Kidney tubule cell (primary cell): ENCODE measurements around the gene HDGFL2.

Source experiments
- DNase-seq: peaks from one replicate; pipeline ENCODE4 v3.0.0-alpha.2; 2018; ENCODE audit warnings: low spot score

Gene HDGFL2

GRCh38 chr19:4472174-4472974, at the start of gene HDGFL2:
Gene HDGFL2 (plus strand): TSS chr19:4472297. CDS start chr19:4472351, 54 bp downstream.
- DNase-seq: no peak

- no peak for DNase-seq
Observed at GRCh38 chr19:4423416-4424126, 48.5 kb upstream of the HDGFL2 start.

- DNase-seq: no peak
Observed at GRCh38 chr19:4425537-4425936, 46.6 kb upstream of the HDGFL2 start.

- no peak for DNase-seq
Observed at GRCh38 chr19:4428326-4428975, 43.6 kb upstream of the HDGFL2 start.

GRCh38 chr19:4429256-4429655, 42.8 kb upstream of the HDGFL2 start:
- DNase-seq: no peak

- DNase-seq: no peak
Observed at GRCh38 chr19:4429771-4430171, 42.3 kb upstream of the HDGFL2 start.

- no peak for DNase-seq
Observed at GRCh38 chr19:4430760-4431159, 41.3 kb upstream of the HDGFL2 start.

- no peak for DNase-seq
Observed at GRCh38 chr19:4431296-4431695, 40.8 kb upstream of the HDGFL2 start.

- no peak for DNase-seq
Observed at GRCh38 chr19:4431808-4432674, 40.1 kb upstream of the HDGFL2 start.

GRCh38 chr19:4432918-4433506, 39.1 kb upstream of the HDGFL2 start:
- no peak for DNase-seq

- no peak for DNase-seq
Observed at GRCh38 chr19:4434391-4434790, 37.7 kb upstream of the HDGFL2 start.

GRCh38 chr19:4436231-4436630, 35.9 kb upstream of the HDGFL2 start:
- no peak for DNase-seq

GRCh38 chr19:4437103-4437502, 35.0 kb upstream of the HDGFL2 start:
- no peak for DNase-seq

GRCh38 chr19:4439243-4439642, 32.9 kb upstream of the HDGFL2 start:
- DNase-seq: no peak

GRCh38 chr19:4441994-4442818, 29.9 kb upstream of the HDGFL2 start:
- no peak for DNase-seq

- no peak for DNase-seq
Observed at GRCh38 chr19:4442819-4443146, 29.3 kb upstream of the HDGFL2 start.

GRCh38 chr19:4443188-4443587, 28.9 kb upstream of the HDGFL2 start:
- no peak for DNase-seq

GRCh38 chr19:4443966-4444764, 27.9 kb upstream of the HDGFL2 start:
- no peak for DNase-seq

- DNase-seq: no peak
Observed at GRCh38 chr19:4444765-4445741, 27.0 kb upstream of the HDGFL2 start.
